Neural cell (in vitro differentiated cells): ENCODE results near the gene COL21A1.

ENCODE experiments used
- CTCF ChIP-seq: fragments of 450-650 bp; IDR thresholded peaks from 2 replicates; pipeline ENCODE4 v1.5.1; 2014; ENCODE audit warnings: antibody characterized with exemption, mild to moderate bottlenecking, moderate library complexity; ENCODE audit not compliant: poor library complexity, severe bottlenecking
- EP300 ChIP-seq: fragments of 450-650 bp; conservative IDR thresholded peaks from 2 replicates; pipeline ENCODE4 v1.6.1; 2014; ENCODE audit warnings: antibody characterized with exemption, mild to moderate bottlenecking, moderate library complexity; ENCODE audit not compliant: poor library complexity, severe bottlenecking
- EZH2 ChIP-seq: fragments of 200-600, 300-800 bp; shearing (Covaris generic), sonication (generic); IDR thresholded peaks from 2 replicates; pipeline ENCODE4 v1.6.1; 2014; ENCODE audit warnings: antibody characterized with exemption, low read length, borderline replicate concordance, mild to moderate bottlenecking; ENCODE audit not compliant: insufficient read depth, poor library complexity, severe bottlenecking
- POLR2AphosphoS5 ChIP-seq: IDR thresholded peaks from 2 replicates; pipeline ENCODE4 v1.6.1; 2012
- RAD21 ChIP-seq: fragments of 450-650 bp; conservative IDR thresholded peaks from 2 replicates; pipeline ENCODE4 v1.6.1; 2014; ENCODE audit warnings: antibody characterized with exemption, mild to moderate bottlenecking, moderate library complexity
- REST ChIP-seq: IDR thresholded peaks from 2 replicates; pipeline ENCODE4 v1.6.1; 2012; ENCODE audit warnings: borderline replicate concordance
- TAF1 ChIP-seq: IDR thresholded peaks from 2 replicates; pipeline ENCODE4 v1.6.1; 2012; ENCODE audit warnings: low read depth

GRCh38 chr6:56019973-56020372, 227.4 kb downstream of the COL21A1 start:
- TF ChIP-seq CTCF (no peak), EZH2 (no peak), POLR2AphosphoS5 (no peak), EP300 (no peak), TAF1 (no peak), REST (no peak), RAD21 (no peak)
